Measurements from ENCODE around the gene ATG9B. TPM values are rescaled to one million over a fixed set of nuclear protein-coding genes. Genes with fewer than 3 reads are reported as not detected.

ATG9B gene
- total and polyA plus RNA-seq, 9 of the 15 experiments (the other 6 are each of a cell fraction or from before 2014, with no cell fraction given), result 0.29 to 8.0 (median 2.1) TPM

- no peak for TF ChIP-seq GABPA (tag; conservative IDR thresholded peaks at IDR 0.05; ENCODE audit: low read depth)
- TF ChIP-seq POLR3G (IDR thresholded peaks at IDR 0.05; ENCODE audit: extremely low read depth, insufficient read length, insufficient replicate concordance), result no peak
- TF ChIP-seq, protein P1, sequence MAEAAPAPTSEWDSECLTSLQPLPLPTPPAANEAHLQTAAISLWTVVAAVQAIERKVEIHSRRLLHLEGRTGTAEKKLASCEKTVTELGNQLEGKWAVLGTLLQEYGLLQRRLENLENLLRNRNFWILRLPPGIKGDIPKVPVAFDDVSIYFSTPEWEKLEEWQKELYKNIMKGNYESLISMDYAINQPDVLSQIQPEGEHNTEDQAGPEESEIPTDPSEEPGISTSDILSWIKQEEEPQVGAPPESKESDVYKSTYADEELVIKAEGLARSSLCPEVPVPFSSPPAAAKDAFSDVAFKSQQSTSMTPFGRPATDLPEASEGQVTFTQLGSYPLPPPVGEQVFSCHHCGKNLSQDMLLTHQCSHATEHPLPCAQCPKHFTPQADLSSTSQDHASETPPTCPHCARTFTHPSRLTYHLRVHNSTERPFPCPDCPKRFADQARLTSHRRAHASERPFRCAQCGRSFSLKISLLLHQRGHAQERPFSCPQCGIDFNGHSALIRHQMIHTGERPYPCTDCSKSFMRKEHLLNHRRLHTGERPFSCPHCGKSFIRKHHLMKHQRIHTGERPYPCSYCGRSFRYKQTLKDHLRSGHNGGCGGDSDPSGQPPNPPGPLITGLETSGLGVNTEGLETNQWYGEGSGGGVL (CRISPR knock-in tag; IDR thresholded peaks at IDR 0.05), result no peak
- TF ChIP-seq, protein P2, sequence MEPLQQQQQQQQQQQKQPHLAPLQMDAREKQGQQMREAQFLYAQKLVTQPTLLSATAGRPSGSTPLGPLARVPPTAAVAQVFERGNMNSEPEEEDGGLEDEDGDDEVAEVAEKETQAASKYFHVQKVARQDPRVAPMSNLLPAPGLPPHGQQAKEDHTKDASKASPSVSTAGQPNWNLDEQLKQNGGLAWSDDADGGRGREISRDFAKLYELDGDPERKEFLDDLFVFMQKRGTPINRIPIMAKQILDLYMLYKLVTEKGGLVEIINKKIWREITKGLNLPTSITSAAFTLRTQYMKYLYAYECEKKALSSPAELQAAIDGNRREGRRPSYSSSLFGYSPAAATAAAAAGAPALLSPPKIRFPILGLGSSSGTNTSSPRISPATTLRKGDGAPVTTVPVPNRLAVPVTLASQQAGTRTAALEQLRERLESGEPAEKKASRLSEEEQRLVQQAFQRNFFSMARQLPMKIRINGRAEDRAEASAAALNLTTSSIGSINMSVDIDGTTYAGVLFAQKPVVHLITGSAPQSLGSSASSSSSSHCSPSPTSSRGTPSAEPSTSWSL (CRISPR knock-in tag; IDR thresholded peaks at IDR 0.05; ENCODE audit: borderline replicate concordance), result 0 out of 2 replicates have a peak, but pooled peaks have one; percentile 73
- TF ChIP-seq THRB (CRISPR knock-in tag; conservative IDR thresholded peaks at IDR 0.05), result 0 out of 2 replicates have a peak, but pooled peaks have one; percentile 51
- TF ChIP-seq ZNF384 (IDR thresholded peaks at IDR 0.05; ENCODE audit: low read depth, low read length), result no peak
- TF ChIP-seq ILK (tag; IDR thresholded peaks at IDR 0.05; ENCODE audit: borderline replicate concordance, low read depth), result no peak
- 0 out of 4 replicates have a peak, but pooled peaks of 1 of the 2 experiments have one; percentile 40 for TF ChIP-seq BCLAF1 (IDR thresholded peaks at IDR 0.05; ENCODE audit: borderline replicate concordance in 1 of 2, control insufficient read depth in 1 of 2, low read depth in 2 of 2, low read length in 1 of 2)
- no peak for TF ChIP-seq ZNF75A (CRISPR knock-in tag; IDR thresholded peaks at IDR 0.05)
- peak; percentile 25; the same call in 1 of the 2 replicates for TF ChIP-seq LARP7 (IDR thresholded peaks at IDR 0.05)
- TF ChIP-seq NBN (IDR thresholded peaks at IDR 0.05; ENCODE audit: low read depth), result peak; percentile 60; the same call in 1 of the 2 replicates
- peak; percentile 61; the same call in 1 of the 2 replicates for TF ChIP-seq ARID1B (IDR thresholded peaks at IDR 0.05)
- TF ChIP-seq HEY1 (CRISPR knock-in tag; IDR thresholded peaks at IDR 0.05; ENCODE audit: borderline replicate concordance), result peak; percentile 69; the same call in 1 of the 2 replicates
- TF ChIP-seq TOE1 (IDR thresholded peaks at IDR 0.05; ENCODE audit: borderline replicate concordance), result peak; percentile 56; the same call in 1 of the 2 replicates
- TF ChIP-seq TOE1 (CRISPR knock-in tag; IDR thresholded peaks at IDR 0.05; ENCODE audit: borderline replicate concordance, low read depth), result no peak
- TF ChIP-seq ETS2 (tag; IDR thresholded peaks at IDR 0.05; ENCODE audit: borderline replicate concordance, poor library complexity, severe bottlenecking), result no peak
- TF ChIP-seq ERF (CRISPR knock-in tag; IDR thresholded peaks at IDR 0.05), result peak; percentile 67; the same call in 1 of the 2 replicates
- TF ChIP-seq CHD2 (IDR thresholded peaks at IDR 0.05; ENCODE audit: low read depth, low read length), result 0 out of 2 replicates have a peak, but pooled peaks have one; percentile 21
Measured at GRCh38 chr7:151057989-151058780, 33.9 kb upstream of the ATG9B start (continued).
